Measurements from ENCODE around the gene NPAS3. TPM values are rescaled to one million over a fixed set of nuclear protein-coding genes. Genes with fewer than 3 reads are reported as not detected.

Gene NPAS3
- total RNA-seq, 1 experiment from 2014 or later: not detected

GRCh38 chr14:33401311-33401710 is 462.6 kb downstream of the NPAS3 start:
- CTCF ChIA-PET: no interaction called here

GRCh38 chr14:33402604-33403003 is 463.9 kb downstream of the NPAS3 start:
- TF ChIP-seq EZH2 (IDR thresholded peaks at IDR 0.05; ENCODE audit: low read depth) (no peak), CTCF (conservative IDR thresholded peaks at IDR 0.05) (no peak)
- H3K27ac ChIP-seq: no peak overlapping the region
- no TSS peak for BruUV-seq (replicated peaks)
- no peaks in the 10 kb centered on the region for H3K79me2 ChIP-seq (ENCODE audit: low read depth)
- peaks cover 11% of the 10 kb centered on the region for H3K4me1 ChIP-seq (replicated peaks; ENCODE audit: insufficient read depth)
- H3K9me3 ChIP-seq (ENCODE audit: insufficient read depth, low read depth): no peaks in the 10 kb centered on the region
- ChIA-PET CTCF (no interaction called here), POLR2A (ENCODE audit: unreplicated experiment) (no interaction called here)
- intact Hi-C loops (cut with micrococcal nuclease; ENCODE audit: unreplicated experiment): no loop called here
- H4K20me1 ChIP-seq (ENCODE audit: insufficient read depth): no peaks in the 10 kb centered on the region
- no peak overlapping the region for H2AFZ ChIP-seq
- H3K9me2 ChIP-seq (ENCODE audit: insufficient read depth): no peaks in the 10 kb centered on the region
- no peak for DNase-seq
- no peak overlapping the region for H3K4me3 ChIP-seq
- H3K4me2 ChIP-seq: no peak overlapping the region
- H3K27me3 ChIP-seq (ENCODE audit: insufficient read depth, low read depth): no peaks in the 10 kb centered on the region
- H3K36me3 ChIP-seq (ENCODE audit: low read depth): no peaks in the 10 kb centered on the region
- peaks cover 4% of the 10 kb centered on the region; the same call in 1 of the 2 replicates for H3F3A ChIP-seq (ENCODE audit: insufficient read depth, low read depth)

More at GRCh38 chr14:33401311-33401710, 462.6 kb downstream of the NPAS3 start:
- Histone ChIP-seq H3K27me3 (ENCODE audit: insufficient read depth, low read depth) (no peaks in the 10 kb centered on the region), H3K4me1 (replicated peaks; ENCODE audit: insufficient read depth) (peaks cover 11% of the 10 kb centered on the region), H4K20me1 (ENCODE audit: insufficient read depth) (no peaks in the 10 kb centered on the region), H3K27ac (no peak overlapping the region), H3K9me2 (ENCODE audit: insufficient read depth) (no peaks in the 10 kb centered on the region), H3F3A (ENCODE audit: insufficient read depth, low read depth) (peaks cover 4% of the 10 kb centered on the region; the same call in 1 of the 2 replicates), H3K79me2 (ENCODE audit: low read depth) (no peaks in the 10 kb centered on the region), H3K4me3 (no peak overlapping the region), H3K9me3 (ENCODE audit: insufficient read depth, low read depth) (no peaks in the 10 kb centered on the region), H3K4me2 (no peak overlapping the region), H3K36me3 (ENCODE audit: low read depth) (no peaks in the 10 kb centered on the region), H2AFZ (no peak overlapping the region)
- TF ChIP-seq CTCF (conservative IDR thresholded peaks at IDR 0.05): no peak
- TF ChIP-seq EZH2 (IDR thresholded peaks at IDR 0.05; ENCODE audit: low read depth): no peak
- DNase-seq: no peak
- BruUV-seq (replicated peaks): no TSS peak
- intact Hi-C loops (cut with micrococcal nuclease; ENCODE audit: unreplicated experiment): no loop called here
- POLR2A ChIA-PET (ENCODE audit: unreplicated experiment): no interaction called here

GRCh38 chr14:33404054-33404453 is 465.4 kb downstream of the NPAS3 start:
- peak overlapping the region; percentile 36 for H3K4me2 ChIP-seq
- no peaks in the 10 kb centered on the region for H3K9me2 ChIP-seq (ENCODE audit: insufficient read depth)
- no peaks in the 10 kb centered on the region for H3K79me2 ChIP-seq (ENCODE audit: low read depth)
- peaks cover 4% of the 10 kb centered on the region; the same call in 1 of the 2 replicates for H3F3A ChIP-seq (ENCODE audit: insufficient read depth, low read depth)
- H3K27me3 ChIP-seq (ENCODE audit: insufficient read depth, low read depth): no peaks in the 10 kb centered on the region
- ChIA-PET CTCF (no interaction called here), POLR2A (ENCODE audit: unreplicated experiment) (no interaction called here)
- peaks cover 11% of the 10 kb centered on the region for H3K4me1 ChIP-seq (replicated peaks; ENCODE audit: insufficient read depth)
- H4K20me1 ChIP-seq (ENCODE audit: insufficient read depth): no peaks in the 10 kb centered on the region
- no peak for TF ChIP-seq EZH2 (IDR thresholded peaks at IDR 0.05; ENCODE audit: low read depth)
- no peak for TF ChIP-seq CTCF (conservative IDR thresholded peaks at IDR 0.05)
- H3K27ac ChIP-seq: peak overlapping the region; percentile 44
- no peak overlapping the region for H2AFZ ChIP-seq
- no peak overlapping the region for H3K4me3 ChIP-seq
- no TSS peak for BruUV-seq (replicated peaks)
- intact Hi-C loops (cut with micrococcal nuclease; ENCODE audit: unreplicated experiment): no loop called here
- no peaks in the 10 kb centered on the region for H3K9me3 ChIP-seq (ENCODE audit: insufficient read depth, low read depth)
- peak; percentile 10 to 92 for DNase-seq
- no peaks in the 10 kb centered on the region for H3K36me3 ChIP-seq (ENCODE audit: low read depth)
